GM12872 (cell line): Measurements from ENCODE around the gene ZNF267.

Experiments
- TF ChIP-seq, protein P1 (sequence below): IDR thresholded peaks from 3 replicates; pipeline ENCODE4 v1.5.1; 2011; ENCODE audit warnings: low read depth, mild to moderate bottlenecking, low read length, moderate library complexity; ENCODE audit not compliant: insufficient read depth

ZNF267 gene

DNA sequence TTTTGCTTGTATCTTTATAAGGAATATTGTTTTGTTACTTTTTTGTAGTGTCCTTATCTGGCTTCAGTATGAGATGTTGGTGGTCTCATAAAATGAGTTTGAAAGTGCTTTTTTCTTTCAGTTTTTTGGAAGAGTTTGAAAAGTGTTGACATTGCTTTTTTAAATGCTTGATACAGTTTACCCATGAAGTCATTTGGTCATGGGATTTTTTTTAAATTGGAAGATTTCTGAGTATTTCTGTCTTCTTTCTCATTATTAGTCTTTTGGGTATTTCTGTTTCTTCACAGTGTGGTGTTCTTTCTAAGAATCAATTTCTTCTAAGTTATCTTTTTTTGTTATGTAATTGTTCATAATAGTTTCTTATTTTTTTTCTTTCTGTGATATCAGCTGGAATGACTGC is 15.1 kb downstream of the ZNF267 start:
- TF ChIP-seq, protein P1, sequence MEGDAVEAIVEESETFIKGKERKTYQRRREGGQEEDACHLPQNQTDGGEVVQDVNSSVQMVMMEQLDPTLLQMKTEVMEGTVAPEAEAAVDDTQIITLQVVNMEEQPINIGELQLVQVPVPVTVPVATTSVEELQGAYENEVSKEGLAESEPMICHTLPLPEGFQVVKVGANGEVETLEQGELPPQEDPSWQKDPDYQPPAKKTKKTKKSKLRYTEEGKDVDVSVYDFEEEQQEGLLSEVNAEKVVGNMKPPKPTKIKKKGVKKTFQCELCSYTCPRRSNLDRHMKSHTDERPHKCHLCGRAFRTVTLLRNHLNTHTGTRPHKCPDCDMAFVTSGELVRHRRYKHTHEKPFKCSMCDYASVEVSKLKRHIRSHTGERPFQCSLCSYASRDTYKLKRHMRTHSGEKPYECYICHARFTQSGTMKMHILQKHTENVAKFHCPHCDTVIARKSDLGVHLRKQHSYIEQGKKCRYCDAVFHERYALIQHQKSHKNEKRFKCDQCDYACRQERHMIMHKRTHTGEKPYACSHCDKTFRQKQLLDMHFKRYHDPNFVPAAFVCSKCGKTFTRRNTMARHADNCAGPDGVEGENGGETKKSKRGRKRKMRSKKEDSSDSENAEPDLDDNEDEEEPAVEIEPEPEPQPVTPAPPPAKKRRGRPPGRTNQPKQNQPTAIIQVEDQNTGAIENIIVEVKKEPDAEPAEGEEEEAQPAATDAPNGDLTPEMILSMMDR: no peak

DNA sequence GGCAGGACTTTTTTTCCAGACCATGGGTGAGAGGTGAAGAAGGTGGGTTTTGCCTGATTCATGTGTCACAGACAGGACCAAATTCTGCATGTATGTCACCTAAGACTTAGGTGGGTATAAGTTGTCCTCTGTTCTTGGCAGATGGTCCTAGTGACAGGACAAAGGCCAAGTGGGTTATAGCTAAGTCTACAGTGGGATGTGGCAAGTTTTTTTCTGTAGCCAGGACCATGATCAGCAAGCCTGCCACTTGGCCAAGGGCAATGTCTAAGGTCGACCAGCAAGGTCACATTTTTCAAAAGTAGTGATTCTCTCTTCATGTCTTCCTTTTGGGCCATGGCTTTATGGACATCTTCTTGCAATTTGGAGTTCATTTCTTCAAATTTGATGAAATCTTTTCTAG is 20.2 kb downstream of the ZNF267 start:
- TF ChIP-seq, protein P1: no peak

- TF ChIP-seq, protein P1: no peak
Observed at GRCh38 chr16:31897283-31897682, 23.7 kb downstream of the ZNF267 start.

GRCh38 chr16:31899505-31899904 is 25.9 kb downstream of the ZNF267 start:
- TF ChIP-seq, protein P1: no peak

GRCh38 chr16:31913668-31914067 is 40.1 kb downstream of the ZNF267 start:
- TF ChIP-seq, protein P1: no peak

- TF ChIP-seq, protein P1: no peak
Observed at GRCh38 chr16:31916056-31916488, 42.5 kb downstream of the ZNF267 start.

DNA sequence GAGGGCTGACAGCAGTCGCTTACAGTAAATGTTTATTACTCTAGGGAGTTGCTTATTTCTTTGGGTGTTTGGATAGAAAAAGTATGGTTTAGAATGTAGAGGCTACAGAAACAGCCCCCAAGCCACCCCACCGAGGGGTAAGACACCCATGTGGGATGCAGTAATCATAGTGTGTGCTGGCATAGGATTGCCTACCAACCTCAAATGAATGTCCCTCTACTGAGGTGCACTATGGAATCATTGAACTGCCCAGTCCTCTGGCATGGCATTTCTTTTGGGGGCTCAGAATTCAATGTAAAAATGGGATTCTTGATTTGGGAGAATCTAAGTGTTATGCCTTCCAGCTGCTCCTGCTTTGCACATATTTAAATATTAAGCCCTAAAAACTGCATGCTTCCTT is 46.8 kb downstream of the ZNF267 start:
- TF ChIP-seq, protein P1: no peak

DNA sequence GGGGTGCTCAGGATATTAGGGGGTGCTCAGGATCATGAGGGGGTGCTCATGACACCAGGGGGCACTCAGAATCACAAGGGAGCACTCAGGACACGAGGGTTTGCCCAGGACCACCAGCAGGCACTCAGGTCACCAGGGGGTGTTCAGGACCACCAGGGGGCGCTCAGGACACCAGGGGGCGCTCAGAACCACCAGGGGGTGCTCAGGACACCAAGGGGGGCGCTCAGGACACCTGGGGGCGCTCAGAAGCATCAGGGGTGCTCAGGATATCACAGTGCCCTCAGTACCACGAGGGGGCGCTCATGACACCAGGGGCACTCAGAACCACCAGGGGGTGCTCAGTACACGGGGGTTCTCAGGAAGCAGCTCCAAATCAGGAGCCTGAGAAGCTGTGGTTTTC is 82.6 kb downstream of the ZNF267 start:
- TF ChIP-seq, protein P1: 0 out of 3 replicates have a peak, but pooled peaks have one; percentile 8
